IMR-90 (cell line): ENCODE data around the gene PRKCA.

Experiments used
- BHLHE40 ChIP-seq: fragments of 150-350 bp; IDR thresholded peaks from 2 replicates; pipeline ENCODE4 v1.6.1; 2016; ENCODE audit warnings: mild to moderate bottlenecking, low read depth, low read length
- CEBPB ChIP-seq: IDR thresholded peaks from 2 replicates; pipeline ENCODE4 v1.6.1; 2012; ENCODE audit warnings: low read depth, low read length, improper control_type of control experiment
- CTCF ChIP-seq: conservative IDR thresholded peaks from 2 replicates; pipeline ENCODE4 v1.5.1; 2012; ENCODE audit warnings: mild to moderate bottlenecking, low read depth, low read length, improper control_type of control experiment
- POLR2A ChIP-seq: IDR thresholded peaks from 2 replicates; pipeline ENCODE4 v1.6.1; 2012; ENCODE audit warnings: mild to moderate bottlenecking, low read depth, low read length
- RCOR1 ChIP-seq: IDR thresholded peaks from 2 replicates; pipeline ENCODE4 v1.6.1; 2012; ENCODE audit warnings: mild to moderate bottlenecking, low read length, improper control_type of control experiment; ENCODE audit not compliant: insufficient replicate concordance
- SMC3 ChIP-seq: fragments of 150-350 bp; IDR thresholded peaks from 2 replicates; pipeline ENCODE4 v1.6.1; 2016; ENCODE audit warnings: low read depth, mild to moderate bottlenecking, antibody characterized with exemption, low read length, moderate library complexity
- USF2 ChIP-seq: fragments of 150-350 bp; IDR thresholded peaks from 2 replicates; pipeline ENCODE4 v1.6.1; 2017; ENCODE audit warnings: mild to moderate bottlenecking, antibody characterized with exemption, low read length, low read depth

- no peak for TF ChIP-seq POLR2A
- TF ChIP-seq RCOR1, result no peak
- no peak for TF ChIP-seq CTCF
- TF ChIP-seq USF2, result no peak
- no peak for TF ChIP-seq BHLHE40
- no peak for TF ChIP-seq CEBPB
- TF ChIP-seq SMC3, result no peak
Measured at GRCh38 chr17:66398059-66398458, 95.6 kb downstream of the PRKCA start.
